Retinal pigment epithelial cell (primary cell): ENCODE data around the gene CALU.

Experiments
- DNase-seq: peaks from one replicate; pipeline ENCODE4 v3.0.0-alpha.2; 2010; ENCODE audit warnings: low read depth
- H3K4me3 ChIP-seq: 2 replicates; pipeline ENCODE4 v1.5.1; 2011; ENCODE audit warnings: mild to moderate bottlenecking, low read length, control low read depth, moderate library complexity
- CTCF ChIP-seq: conservative IDR thresholded peaks from 2 replicates; pipeline ENCODE4 v1.5.1; 2011; ENCODE audit warnings: low read depth, low read length, control low read depth, inconsistent platforms

Gene CALU

GRCh38 chr7:128744366-128744905 lies 5.3 kb downstream of the CALU start:
- DNase-seq: no peak
- TF ChIP-seq CTCF: no peak
- no peak overlapping the region for H3K4me3 ChIP-seq

GRCh38 chr7:128745706-128746105 lies 6.5 kb downstream of the CALU start:
- no peak overlapping the region for H3K4me3 ChIP-seq
- no peak for DNase-seq
- no peak for TF ChIP-seq CTCF

GRCh38 chr7:128747327-128748079 lies 8.3 kb downstream of the CALU start:
- no peak for TF ChIP-seq CTCF
- H3K4me3 ChIP-seq: no peak overlapping the region
- no peak for DNase-seq

- no peak overlapping the region for H3K4me3 ChIP-seq
- TF ChIP-seq CTCF: no peak
- no peak for DNase-seq
These were observed 13.1 kb downstream of the CALU start for GRCh38 chr7:128752251-128752650.

- no peak for DNase-seq
- no peak for TF ChIP-seq CTCF
These were observed 16.1 kb downstream of the CALU start for GRCh38 chr7:128755075-128755818.

GRCh38 chr7:128755819-128756476 lies 16.8 kb downstream of the CALU start:
- DNase-seq: no peak
- TF ChIP-seq CTCF: no peak
- no peak overlapping the region for H3K4me3 ChIP-seq

More at GRCh38 chr7:128755075-128755818, 16.1 kb downstream of the CALU start:
- H3K4me3 ChIP-seq: no peak overlapping the region
